GM21576 (cell line): ENCODE measurements around the gene COASY.
"Not testable (repeated sequence)": the region's sequence is repeated elsewhere in the genome, so short reads cannot be mapped to it uniquely, and the experiment has no call there.

ENCODE experiments used
- ATAC-seq: cut with Tn5 transposase; IDR thresholded peaks from one replicate; pipeline ENCODE4 v1.9.1; 2021; ENCODE audit warnings: mild to moderate bottlenecking, moderate library complexity; ENCODE audit not compliant: unreplicated experiment

The COASY gene

GRCh38 chr17:42609814-42610801, 48.2 kb downstream of the COASY start:
- not testable (repeated sequence) for ATAC-seq

GRCh38 chr17:42612013-42612412, 50.1 kb downstream of the COASY start:
- no peak for ATAC-seq

- no peak for ATAC-seq
These were observed 51.8 kb downstream of the COASY start for GRCh38 chr17:42613699-42614295.
